Upper lobe of left lung (tissue), 6 donors: ENCODE measurements around the gene ZNF629. TPM values are rescaled to one million over a fixed set of nuclear protein-coding genes. Genes with fewer than 3 reads are reported as not detected.

Experiments used
- ATAC-seq, 2 donors: fragments of 200-7000 bp; cut with Tn5 transposase; one replicate each; pipeline ENCODE4 v1.9.1; 2022; ENCODE audit warnings: mild to moderate bottlenecking in 2 of 2, moderate library complexity in 2 of 2; ENCODE audit not compliant: low FRiP score in 2 of 2
- DNase-seq, 2 donors: peaks; one replicate each; pipeline ENCODE4 v3.0.0-alpha.2; 2019 to 2020
- H3K27ac ChIP-seq, 4 donors: fragments of 200-600 bp; sonication (generic); one replicate each; pipeline ENCODE4 v1.5.1; 2016 to 2019
- H3K27me3 ChIP-seq, 4 donors: fragments of 200-600 bp; sonication (generic); one replicate each; pipeline ENCODE4 v1.5.1; 2017 to 2019
- H3K36me3 ChIP-seq, 4 donors: fragments of 200-600 bp; sonication (generic); one replicate each; pipeline ENCODE4 v1.5.1; 2016 to 2019
- H3K4me1 ChIP-seq, 4 donors: fragments of 200-600 bp; sonication (generic); one replicate each; pipeline ENCODE4 v1.5.1; 2018 to 2019
- H3K4me3 ChIP-seq, 4 donors: fragments of 200-600 bp; sonication (generic); one replicate each; pipeline ENCODE4 v1.5.1; 2017 to 2019; ENCODE audit warnings: mild to moderate bottlenecking in 2 of 4, moderate library complexity in 1 of 4
- H3K9me3 ChIP-seq, 4 donors: fragments of 200-600 bp; sonication (generic); one replicate each; pipeline ENCODE4 v1.5.1; 2018 to 2019
- CTCF ChIP-seq, 6 experiments: fragments of 450-650 bp in 4 of 6; fragments of 200-600 bp in 2 of 6; sonication (generic) in 2 of 6; IDR thresholded peaks; one replicate each; pipeline ENCODE4 v1.5.1; 2016 to 2019; ENCODE audit warnings: antibody characterized with exemption in 6 of 6
- EP300 ChIP-seq, 4 donors: sonication (generic); formaldehyde crosslinking; IDR thresholded peaks; one replicate each; pipeline ENCODE4 v1.5.1; 2017; ENCODE audit warnings: antibody characterized with exemption in 4 of 4, control low read depth in 2 of 4
- POLR2A ChIP-seq, 4 donors: fragments of 450-650 bp; IDR thresholded peaks; one replicate each; pipeline ENCODE4 v1.5.1; 2016 to 2017; ENCODE audit warnings: antibody characterized with exemption in 4 of 4, mild to moderate bottlenecking in 2 of 4
- POLR2AphosphoS5 ChIP-seq, 2 donors: sonication (generic); formaldehyde crosslinking; IDR thresholded peaks; one replicate each; pipeline ENCODE4 v1.5.1; 2017; ENCODE audit warnings: antibody characterized with exemption in 2 of 2
- WGBS, 2 donors: methylation state at CpG; one replicate each; pipeline ENCODE4 v1.1.5; 2017 to 2018; 5-methylcytosine and 5-hydroxymethylcytosine counted together
- total RNA-seq, 6 donors: library from RNA; depleted of rRNA in 4 of 6; stranded (reverse); fragments of >200 nt in 4 of 6; gene quantifications; one replicate each; pipeline versions ENCODE4 v1.1.0 to v1.2.1, GENCODE V29; 2016 to 2021
- donor health status: DM: no; HTN: no; CAD: no; lungs with moderate emphysema.
- donor health status: DM: no; HTN: yes; CAD: no; lungs with severe emphysema.

Gene ZNF629
- total RNA-seq, 6 donors from 2014 or later: 13.1 to 32.5 (median 14.8) TPM

GRCh38 chr16:30760577-30761426 lies 26.2 kb downstream of the ZNF629 start:
- peaks cover 15 to 45% (median 37%) of the 10 kb centered on the region in 4 donors for H3K36me3 ChIP-seq
- no peak for TF ChIP-seq POLR2AphosphoS5 (IDR thresholded peaks at IDR 0.05)
- no peak for ATAC-seq
- no peaks in the 10 kb centered on the region for H3K27me3 ChIP-seq
- 26 to 31% methylated on average over 23 to 26 of the region's 26 CpGs for WGBS, 2 donors
- H3K9me3 ChIP-seq: no peaks in the 10 kb centered on the region
- peak overlapping the region in 3 of 4 donors; percentile 45 to 95 (median 95) for H3K27ac ChIP-seq
- H3K4me3 ChIP-seq: peak overlapping the region; percentile 51 to 96 (median 86)
- peaks cover 22 to 46% (median 26%) of the 10 kb centered on the region in 4 donors for H3K4me1 ChIP-seq
- DNase-seq: no peak

GRCh38 chr16:30760001-30760559 lies 26.9 kb downstream of the ZNF629 start:
- Histone ChIP-seq H3K27ac (peak overlapping the region in 1 of 4 donors; percentile 78), H3K36me3 (peaks cover 10 to 43% (median 34%) of the 10 kb centered on the region in 4 donors), H3K27me3 (no peaks in the 10 kb centered on the region), H3K4me1 (peaks cover 22 to 46% (median 26%) of the 10 kb centered on the region in 4 donors), H3K9me3 (no peaks in the 10 kb centered on the region), H3K4me3 (no peak overlapping the region)
- TF ChIP-seq POLR2AphosphoS5 (IDR thresholded peaks at IDR 0.05) (no peak), EP300 (IDR thresholded peaks at IDR 0.05) (no peak), POLR2A (IDR thresholded peaks at IDR 0.05) (no peak), CTCF (IDR thresholded peaks at IDR 0.05) (no peak)
- WGBS, 2 donors: 80 to 85% methylated on average over 7 of the region's 7 CpGs
- DNase-seq: no peak
- ATAC-seq: no peak

GRCh38 chr16:30758988-30759491 lies 28.0 kb downstream of the ZNF629 start:
- WGBS, 2 donors: 63 to 86% methylated on average over 9 to 10 of the region's 10 CpGs
- H3K4me1 ChIP-seq: peaks cover 20 to 41% (median 25%) of the 10 kb centered on the region in 4 donors
- no peaks in the 10 kb centered on the region for H3K27me3 ChIP-seq
- DNase-seq (peak in 1 of 2 donors; percentile 45), ATAC-seq (no peak)
- H3K9me3 ChIP-seq: no peaks in the 10 kb centered on the region
- peak overlapping the region; percentile 48 to 78 (median 69) for H3K27ac ChIP-seq
- H3K36me3 ChIP-seq: peaks cover 3 to 43% (median 29%) of the 10 kb centered on the region in 4 donors
- no peak overlapping the region for H3K4me3 ChIP-seq
- no peak for TF ChIP-seq CTCF (IDR thresholded peaks at IDR 0.05)
- no peak for TF ChIP-seq POLR2AphosphoS5 (IDR thresholded peaks at IDR 0.05)
- no peak for TF ChIP-seq POLR2A (IDR thresholded peaks at IDR 0.05)
- no peak for TF ChIP-seq EP300 (IDR thresholded peaks at IDR 0.05)

GRCh38 chr16:30757316-30757715 lies 29.7 kb downstream of the ZNF629 start:
- Histone ChIP-seq H3K4me3 (no peak overlapping the region), H3K27me3 (no peaks in the 10 kb centered on the region), H3K36me3 (peaks cover 10 to 50% (median 40%) of the 10 kb centered on the region in 4 donors), H3K27ac (no peak overlapping the region), H3K9me3 (no peaks in the 10 kb centered on the region), H3K4me1 (peaks cover 6 to 24% (median 11%) of the 10 kb centered on the region in 4 donors)
- DNase-seq (no peak), ATAC-seq (no peak)
- no peak for TF ChIP-seq POLR2AphosphoS5 (IDR thresholded peaks at IDR 0.05)
- no peak for TF ChIP-seq POLR2A (IDR thresholded peaks at IDR 0.05)
- TF ChIP-seq EP300 (IDR thresholded peaks at IDR 0.05): no peak
- no peak for TF ChIP-seq CTCF (IDR thresholded peaks at IDR 0.05)
- 91 to 96% methylated on average over 4 to 7 of the region's 7 CpGs for WGBS, 2 donors

GRCh38 chr16:30756781-30757100 lies 30.3 kb downstream of the ZNF629 start:
- Histone ChIP-seq H3K27me3 (no peaks in the 10 kb centered on the region), H3K36me3 (peaks cover 10 to 56% (median 42%) of the 10 kb centered on the region in 4 donors), H3K4me1 (peaks cover 6 to 24% (median 10%) of the 10 kb centered on the region in 4 donors), H3K4me3 (no peak overlapping the region), H3K9me3 (no peaks in the 10 kb centered on the region), H3K27ac (no peak overlapping the region)
- no peak for ATAC-seq
- WGBS, 2 donors: 96 to 98% methylated on average over 8 to 9 of the region's 13 CpGs
- no peak for TF ChIP-seq POLR2AphosphoS5 (IDR thresholded peaks at IDR 0.05)
- TF ChIP-seq POLR2A (IDR thresholded peaks at IDR 0.05): no peak
- TF ChIP-seq CTCF (IDR thresholded peaks at IDR 0.05): no peak
- no peak for TF ChIP-seq EP300 (IDR thresholded peaks at IDR 0.05)
- no peak for DNase-seq
